IPS-NIHi7 (cell line): ENCODE results near the gene SHROOM3.
A peak's percentile ranks its signal among the peaks of the same experiment; 100 is the strongest.

Source experiments
- DNase-seq: peaks from one replicate; pipeline ENCODE4 v3.0.0; 2012; ENCODE audit warnings: mixed read lengths; ENCODE audit errors: extremely low spot score

The SHROOM3 gene

GRCh38 chr4:76540486-76540885, 105.5 kb downstream of the SHROOM3 start:
- no peak for DNase-seq

- no peak for DNase-seq
Observed at GRCh38 chr4:76543378-76543777, 108.3 kb downstream of the SHROOM3 start.

GRCh38 chr4:76544725-76545124, 109.7 kb downstream of the SHROOM3 start:
- DNase-seq: no peak

GRCh38 chr4:76545226-76545884, 110.3 kb downstream of the SHROOM3 start:
- no peak for DNase-seq

GRCh38 chr4:76546327-76546726, 111.3 kb downstream of the SHROOM3 start:
- no peak for DNase-seq

- no peak for DNase-seq
Observed at GRCh38 chr4:76546759-76547742, 112.0 kb downstream of the SHROOM3 start.

- DNase-seq: no peak
Observed at GRCh38 chr4:76548704-76549103, 113.7 kb downstream of the SHROOM3 start.

GRCh38 chr4:76549765-76550164, 114.7 kb downstream of the SHROOM3 start:
- no peak for DNase-seq

GRCh38 chr4:76550966-76551780, 116.1 kb downstream of the SHROOM3 start:
- DNase-seq: no peak

- DNase-seq: no peak
Observed at GRCh38 chr4:76554630-76555029, 119.6 kb downstream of the SHROOM3 start.

- DNase-seq: no peak
Observed at GRCh38 chr4:76556452-76556851, 121.4 kb downstream of the SHROOM3 start.

GRCh38 chr4:76558396-76559235, 123.6 kb downstream of the SHROOM3 start:
- DNase-seq: peak; percentile 37

GRCh38 chr4:76559236-76560071, 124.4 kb downstream of the SHROOM3 start:
- DNase-seq: no peak

- no peak for DNase-seq
Observed at GRCh38 chr4:76562161-76562560, 127.1 kb downstream of the SHROOM3 start.

GRCh38 chr4:76562836-76563453, 127.9 kb downstream of the SHROOM3 start:
- DNase-seq: no peak

- DNase-seq: no peak
Observed at GRCh38 chr4:76563454-76564122, 128.6 kb downstream of the SHROOM3 start.

GRCh38 chr4:76564123-76564915, 129.3 kb downstream of the SHROOM3 start:
- no peak for DNase-seq

GRCh38 chr4:76568262-76568661, 133.2 kb downstream of the SHROOM3 start:
- DNase-seq: no peak
